A549 treated with AZD9567 at 1 μM for 4 hours (cell line): ENCODE results near the gene NAA80. TPM values are rescaled to one million over a fixed set of nuclear protein-coding genes. Genes with fewer than 3 reads are reported as not detected.

ENCODE experiments used
- total RNA-seq: library from RNA; stranded (reverse); fragments of 200-300 nt; extraction: Qiagen RNA extraction; gene quantifications from 5 replicates; pipeline ENCODE4 v1.2.3, GENCODE V29; 2022; ENCODE audit not compliant: insufficient read depth

NAA80 gene, protein sequence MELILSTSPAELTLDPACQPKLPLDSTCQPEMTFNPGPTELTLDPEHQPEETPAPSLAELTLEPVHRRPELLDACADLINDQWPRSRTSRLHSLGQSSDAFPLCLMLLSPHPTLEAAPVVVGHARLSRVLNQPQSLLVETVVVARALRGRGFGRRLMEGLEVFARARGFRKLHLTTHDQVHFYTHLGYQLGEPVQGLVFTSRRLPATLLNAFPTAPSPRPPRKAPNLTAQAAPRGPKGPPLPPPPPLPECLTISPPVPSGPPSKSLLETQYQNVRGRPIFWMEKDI
- 4.3 to 8.6 TPM (median 8.3 TPM) in 5 replicates for total RNA-seq

DNA sequence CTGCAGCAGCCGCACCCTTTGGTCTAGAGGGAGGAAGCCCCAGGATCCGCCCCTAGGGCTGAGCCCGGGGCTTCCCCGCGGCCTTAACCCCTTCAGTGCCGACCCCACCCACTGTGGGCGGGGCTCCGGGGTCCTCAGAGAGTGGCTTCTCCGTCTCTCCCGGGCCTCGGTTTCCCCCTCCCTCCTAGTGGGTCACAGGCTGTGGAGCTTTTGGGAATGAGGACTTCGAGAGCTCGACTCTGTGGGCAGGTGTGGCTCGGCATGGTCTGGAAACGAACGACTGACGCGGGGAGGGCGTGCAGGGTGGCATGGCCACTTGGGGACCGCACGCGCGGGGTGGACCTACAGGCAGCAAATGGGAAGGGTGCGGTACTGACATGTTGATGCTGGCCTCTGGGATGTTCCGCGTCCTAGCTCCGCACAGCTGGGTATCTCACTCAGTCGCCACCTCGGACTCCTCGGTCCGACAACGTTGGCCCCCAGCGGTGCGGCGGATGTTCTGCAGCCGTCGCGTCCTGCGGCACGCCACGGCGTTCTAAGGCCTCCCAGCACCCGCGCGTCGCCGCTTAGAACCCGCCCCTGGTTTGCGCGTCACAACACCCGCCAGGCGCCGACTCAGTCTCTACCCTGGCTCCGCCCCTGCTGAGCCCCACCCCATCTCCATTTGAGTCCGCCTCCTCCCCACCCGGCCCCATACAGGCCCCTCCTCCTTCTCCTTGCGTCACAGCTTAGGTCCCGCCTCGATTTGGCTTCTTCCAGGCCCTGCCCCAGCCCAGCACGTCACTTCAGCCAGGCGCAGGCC, at the start of gene NAA80, which contains the start of gene HYAL3:
NAA80 (minus strand) TSS at position 570 of the 802 bp plus-strand sequence. CDS start 1,942 bp downstream, outside the sequence.
HYAL3 (minus strand) TSS at position 570 of the 802 bp plus-strand sequence. CDS start 3,803 bp downstream, outside the sequence.

DNA sequence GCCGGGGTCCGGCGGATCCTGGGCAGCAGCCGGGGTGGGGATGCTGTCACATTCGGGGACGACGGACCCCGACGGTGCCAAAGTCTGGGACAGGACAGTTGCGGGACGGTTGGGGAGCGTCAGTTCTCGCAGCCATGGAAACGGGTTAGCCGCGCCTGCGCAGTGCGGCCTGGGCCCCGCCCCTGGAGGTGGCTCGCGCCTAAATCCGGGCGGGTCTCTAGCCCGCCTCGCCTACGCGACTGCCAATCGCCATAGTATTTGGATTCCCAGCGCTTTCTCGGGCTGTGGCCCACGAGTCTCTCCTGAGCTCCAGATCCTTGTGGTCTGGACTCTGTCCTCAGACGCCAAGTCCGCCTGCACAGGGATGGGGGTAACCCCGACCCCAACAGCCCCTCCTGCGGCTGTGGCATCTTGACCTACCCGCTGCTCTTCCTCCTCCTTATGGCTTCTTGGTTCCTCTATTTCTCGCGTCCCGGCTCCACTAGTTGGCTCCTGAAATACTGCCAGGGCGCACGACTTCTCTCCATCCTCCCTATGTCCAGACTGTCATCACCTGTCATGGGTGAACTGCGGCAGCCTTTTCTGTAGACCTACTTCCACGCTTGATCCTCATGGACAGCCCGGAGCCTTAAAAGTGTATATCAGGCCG, 46.5 kb upstream of the NAA80 start, which contains the start of gene ZMYND10:
ZMYND10 (minus strand) TSS at position 147 of the 649 bp plus-strand sequence. CDS start 153 bp downstream, outside the sequence.

DNA sequence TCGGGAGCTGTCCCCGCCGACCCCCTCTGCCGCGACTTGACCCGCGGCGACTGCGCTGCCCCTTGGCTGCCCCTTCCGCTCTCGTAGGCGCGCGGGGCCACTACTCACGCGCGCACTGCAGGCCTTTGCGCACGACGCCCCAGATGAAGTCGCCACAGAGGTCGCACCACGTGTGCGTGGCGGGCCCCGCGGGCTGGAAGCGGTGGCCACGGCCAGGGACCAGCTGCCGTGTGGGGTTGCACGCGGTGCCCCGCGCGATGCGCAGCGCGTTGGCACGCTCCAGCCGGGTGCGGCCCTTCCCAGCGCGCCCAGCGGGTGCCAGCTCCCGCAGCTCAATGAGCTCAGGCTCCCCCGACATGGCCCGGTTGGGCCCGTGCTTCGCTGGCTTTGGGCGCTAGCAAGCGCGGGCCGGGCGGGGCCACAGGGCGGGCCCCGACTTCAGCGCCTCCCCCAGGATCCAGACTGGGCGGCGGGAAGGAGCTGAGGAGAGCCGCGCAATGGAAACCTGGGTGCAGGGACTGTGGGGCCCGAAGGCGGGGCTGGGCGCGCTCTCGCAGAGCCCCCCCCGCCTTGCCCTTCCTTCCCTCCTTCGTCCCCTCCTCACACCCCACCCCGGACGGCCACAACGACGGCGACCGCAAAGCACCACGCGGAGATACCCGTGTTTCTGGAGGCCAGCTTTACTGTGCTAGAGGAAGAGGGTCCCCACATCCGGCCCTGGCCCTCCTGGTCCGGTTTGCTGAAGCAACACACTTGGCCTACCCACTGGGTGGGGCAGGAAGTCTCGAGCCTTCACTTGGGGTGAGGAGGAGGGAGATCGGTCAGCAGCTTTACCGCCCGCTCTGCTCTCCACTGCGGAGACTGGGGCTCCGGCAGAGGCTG, 41.5 kb upstream of the NAA80 start, which contains the start of gene RASSF1:
RASSF1 (minus strand) TSS at position 389 of the 882 bp plus-strand sequence; CDS start at position 358, 31 bp downstream.

DNA sequence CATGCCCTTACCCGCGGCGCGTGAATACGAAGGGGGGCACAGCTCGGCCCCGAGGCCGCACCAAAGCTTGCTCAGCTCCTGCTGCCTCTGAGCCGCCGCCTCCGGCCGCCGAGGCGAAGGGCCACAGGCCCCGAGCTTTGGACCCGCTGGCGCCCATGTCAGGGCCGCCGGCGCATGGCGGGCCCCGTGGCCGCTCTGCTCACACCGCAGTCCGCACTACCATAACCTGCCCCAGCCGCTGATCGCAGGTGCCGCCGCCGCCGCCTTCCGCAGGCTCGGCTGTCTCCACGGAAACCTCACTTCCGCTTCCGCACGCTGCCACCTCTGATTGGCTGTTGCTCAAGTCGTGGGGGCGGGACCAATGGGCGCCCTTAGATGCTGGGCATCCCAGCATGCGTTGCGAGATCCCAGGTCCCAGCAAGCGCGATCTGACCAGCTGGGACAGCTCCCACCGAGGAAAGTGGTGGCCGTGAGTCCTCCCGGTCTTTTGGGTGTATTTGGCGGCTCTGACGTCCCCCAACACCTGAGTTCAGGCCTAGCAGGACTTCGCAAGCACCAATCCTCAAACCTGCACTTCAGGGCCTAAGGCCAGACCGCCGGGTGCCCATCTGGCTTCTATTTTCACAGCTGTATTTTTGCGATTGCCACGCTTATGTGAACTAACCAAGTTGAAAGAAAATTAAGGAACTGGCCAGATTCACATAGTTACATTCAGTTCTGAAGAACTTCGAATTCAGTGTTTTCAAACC, 28.9 kb upstream of the NAA80 start, which contains the start of gene TUSC2:
TUSC2 (minus strand) TSS at position 281 of the 749 bp plus-strand sequence; CDS start at position 157, 124 bp downstream.

DNA sequence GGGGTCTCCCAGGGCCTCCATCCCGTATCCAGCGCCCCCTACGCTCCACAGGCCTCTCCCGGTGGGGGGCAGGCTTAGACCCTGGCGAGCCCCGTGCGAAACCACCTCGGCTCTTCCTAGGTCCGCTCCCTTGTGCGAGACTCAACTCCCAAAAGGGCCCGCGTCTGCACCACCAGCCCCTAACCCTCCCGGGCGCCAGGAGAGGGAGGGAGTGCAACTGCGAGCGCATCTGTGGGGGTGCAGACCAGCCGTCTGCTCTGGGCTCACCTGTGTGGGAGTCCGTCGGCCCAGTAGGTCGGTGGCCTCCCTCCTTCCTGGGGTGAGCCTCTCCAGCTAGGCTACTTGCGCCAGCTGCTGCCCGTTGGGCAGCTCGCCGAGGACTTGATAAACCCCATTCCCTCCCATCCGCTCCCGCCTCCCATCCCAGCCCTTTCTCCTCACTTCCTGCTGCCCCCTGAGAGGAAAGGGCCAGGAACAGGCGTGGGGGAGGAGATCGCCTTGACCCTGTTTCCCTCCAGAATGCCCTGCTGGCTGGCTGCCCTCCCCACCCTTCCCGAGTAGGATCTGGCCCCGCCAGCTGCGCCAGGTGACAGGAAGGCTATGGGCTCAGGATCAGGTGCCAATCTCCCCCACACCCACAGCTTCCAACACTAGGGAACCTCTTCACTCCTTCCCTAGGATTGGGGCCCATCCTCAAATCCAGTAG, 23.3 kb upstream of the NAA80 start, which contains the start of gene HYAL2:
HYAL2 (minus strand) TSS at position 360 of the 706 bp plus-strand sequence. CDS start 2,256 bp downstream, outside the sequence.

DNA sequence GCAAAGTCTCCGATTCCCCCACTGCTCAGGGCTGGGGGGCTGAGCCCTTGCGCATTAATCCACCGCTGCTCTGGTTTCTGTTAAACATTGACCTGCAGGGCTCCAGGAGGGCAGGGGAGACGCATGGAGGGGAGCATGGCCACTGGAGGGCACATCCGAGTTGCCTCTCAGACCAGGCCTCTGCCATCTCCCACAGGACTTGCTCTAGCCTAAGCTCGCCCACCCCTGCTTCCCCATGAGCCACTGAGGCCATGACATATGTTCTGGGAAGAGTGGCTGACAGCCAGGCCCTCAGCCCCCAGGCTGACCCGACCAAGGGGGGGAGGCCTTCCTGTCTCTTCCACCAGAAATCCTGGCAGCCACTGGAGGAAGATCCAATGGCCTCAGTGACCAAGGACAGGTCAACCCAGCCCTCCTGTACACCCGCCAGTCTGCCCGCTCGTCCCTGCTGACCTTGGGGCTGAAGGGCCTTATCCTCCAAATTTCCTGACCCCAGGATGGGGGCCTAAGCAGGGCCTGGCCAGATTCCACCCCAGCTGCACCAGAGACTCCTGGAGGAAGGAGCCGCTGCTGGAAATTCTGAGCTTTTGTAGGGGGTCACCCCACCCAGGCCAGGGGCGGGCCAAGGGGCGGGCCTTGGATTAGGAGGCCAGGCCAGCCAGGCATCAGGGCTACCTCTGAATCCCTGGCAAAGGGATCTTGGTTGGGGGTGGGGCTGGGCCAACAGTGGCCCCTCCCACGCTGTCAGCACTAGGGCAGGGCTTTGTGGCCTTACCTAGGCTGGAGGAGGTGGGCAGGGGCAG, 4.0 kb upstream of the NAA80 start, which contains the start of gene HYAL1:
HYAL1 (minus strand) TSS at position 562 of the 803 bp plus-strand sequence. CDS start 618 bp downstream, outside the sequence.

DNA sequence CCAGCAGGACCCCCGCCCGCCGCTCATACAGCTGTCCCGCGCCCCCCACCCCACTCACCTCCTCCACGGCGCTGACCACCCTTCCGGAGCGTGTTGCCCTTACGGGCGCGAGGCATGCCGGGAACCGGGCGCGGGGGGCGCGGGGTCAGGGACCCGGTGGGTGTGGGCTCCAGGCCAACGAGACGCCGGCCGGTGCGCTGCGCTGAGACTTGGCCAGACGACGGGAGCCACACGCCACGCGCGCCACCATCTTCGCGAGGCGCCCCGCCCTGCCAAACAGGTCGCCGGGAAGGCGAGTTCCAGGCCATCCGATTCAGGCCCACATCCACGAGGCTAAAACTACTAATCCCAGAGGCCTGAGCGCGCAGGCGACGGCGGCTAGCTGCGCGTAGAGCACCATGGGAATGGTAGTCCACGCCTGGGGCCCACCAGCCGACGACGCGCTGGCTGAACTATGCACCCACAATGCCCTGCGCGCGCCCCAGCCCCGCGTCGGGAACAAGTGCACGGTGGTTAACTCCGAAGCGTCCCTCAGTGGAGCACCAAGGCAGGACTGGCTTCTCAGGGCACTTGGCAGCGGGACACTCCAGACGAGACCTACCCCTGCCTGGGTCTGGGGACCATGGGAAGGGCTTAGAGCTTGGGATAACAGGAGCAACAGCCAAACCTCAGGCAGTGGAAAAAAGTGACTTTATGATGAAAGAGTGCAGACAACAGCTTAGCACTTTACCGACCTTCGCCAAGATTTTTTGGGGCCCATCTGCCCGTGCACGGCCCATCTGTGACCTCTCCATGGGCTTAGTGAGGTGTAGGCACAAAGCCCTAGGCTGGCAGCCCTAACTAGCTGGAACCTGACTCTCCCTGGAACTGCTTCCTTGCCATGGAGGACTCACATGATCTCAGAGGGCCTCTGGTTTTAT, 6.8 kb downstream of the NAA80 start, which contains the start of gene IFRD2:
IFRD2 (minus strand) TSS at position 271 of the 920 bp plus-strand sequence; CDS start at position 116, 155 bp downstream.

DNA sequence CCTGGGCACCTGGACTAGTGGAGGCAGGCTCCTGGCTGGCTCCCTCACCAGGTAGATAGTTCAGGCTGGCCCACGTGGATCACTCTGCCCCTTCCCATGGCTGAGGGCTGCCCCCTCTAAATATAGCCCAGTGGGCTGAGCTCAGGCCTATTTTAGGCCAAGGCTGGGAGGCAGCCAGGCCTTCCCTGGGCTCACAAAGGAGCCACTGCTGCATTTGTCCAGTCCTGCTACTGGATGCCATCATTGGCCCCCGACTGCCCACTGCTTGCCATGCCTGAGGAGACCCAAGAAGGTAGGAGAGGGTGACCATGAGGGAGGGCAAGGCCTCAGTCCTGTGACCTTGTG, 20.4 kb downstream of the NAA80 start, which contains the start of gene LSMEM2:
LSMEM2 (plus strand) TSS at position 208 of the 345 bp plus-strand sequence; CDS start at position 235, 27 bp downstream.

DNA sequence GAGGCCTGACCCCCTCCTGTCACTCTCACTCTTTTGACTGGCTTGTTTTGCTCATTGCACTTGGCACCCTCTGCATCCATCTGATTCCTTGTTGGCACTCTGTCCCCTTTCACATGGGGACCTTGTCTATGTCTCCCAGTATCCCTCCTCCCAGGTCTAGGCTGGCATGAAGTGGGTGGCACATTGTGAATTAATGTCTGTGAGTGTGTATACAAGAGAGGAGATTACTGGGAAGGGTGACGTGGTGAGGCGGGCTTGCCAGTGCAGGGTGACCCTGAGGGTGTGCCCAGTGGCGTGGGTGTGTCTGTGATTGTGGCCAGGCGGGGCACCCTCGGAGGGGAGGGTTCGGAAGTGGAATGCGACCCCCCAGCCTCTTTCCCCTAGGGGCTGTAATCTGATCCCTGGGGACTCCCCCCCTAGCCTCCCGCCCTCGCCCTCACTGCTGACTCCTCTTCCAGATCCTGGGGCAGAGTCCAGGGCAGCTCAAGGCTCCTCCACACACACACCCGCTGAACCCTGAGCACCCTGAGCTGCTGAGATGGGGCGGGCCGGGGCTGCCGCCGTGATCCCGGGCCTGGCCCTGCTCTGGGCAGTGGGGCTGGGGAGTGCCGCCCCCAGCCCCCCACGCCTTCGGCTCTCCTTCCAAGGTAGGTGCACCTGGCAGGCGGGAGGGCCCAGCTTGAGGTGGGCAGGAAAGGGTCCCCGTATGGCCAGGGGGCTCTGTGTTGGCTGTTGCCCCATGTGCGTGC, 30.3 kb downstream of the NAA80 start, which contains the start of gene SEMA3B:
SEMA3B (plus strand) TSS at position 445 of the 749 bp plus-strand sequence; CDS start at position 539, 94 bp downstream.

Other genes with a start within 250 kb of the NAA80 start
- 24.9 to 39.4 TPM (median 39.0 TPM) in 5 replicates for gene RBM5, start 210.5 kb downstream of the NAA80 start, total RNA-seq
- 9.3 to 14.6 TPM (median 13.9 TPM) in 5 replicates for gene SEMA3F, start 144.1 kb downstream of the NAA80 start, total RNA-seq
- gene GNAT1, start 107.8 kb downstream of the NAA80 start, total RNA-seq: not detected in 5 replicates
- gene SLC38A3, start 94.1 kb downstream of the NAA80 start, total RNA-seq: 0.05 to 0.09 TPM in 2 of 5 replicates, not detected in the others
- 37.0 to 49.5 TPM (median 48.2 TPM) in 5 replicates for gene GNAI2, start 63.2 kb downstream of the NAA80 start, total RNA-seq
- gene SEMA3B, start 30.3 kb downstream of the NAA80 start, total RNA-seq: 6.3 to 12.7 TPM (median 6.7 TPM) in 5 replicates
- 0.07 to 0.08 TPM (median 0.07 TPM) in 4 of 5 replicates, not detected in the other for gene LSMEM2, start 20.3 kb downstream of the NAA80 start, total RNA-seq
- gene IFRD2, start 7.0 kb downstream of the NAA80 start, total RNA-seq: 64.7 to 88.5 TPM (median 84.1 TPM) in 5 replicates
- gene HYAL3, start within 50 bp of the NAA80 start, total RNA-seq: 6.8 to 10.1 TPM (median 8.3 TPM) in 5 replicates
- gene HYAL1, start 4.2 kb upstream of the NAA80 start, total RNA-seq: 0.40 to 0.48 TPM (median 0.46 TPM) in 4 of 5 replicates, not detected in the other
- gene HYAL2, start 23.3 kb upstream of the NAA80 start, total RNA-seq: 26.8 to 33.6 TPM (median 30.4 TPM) in 5 replicates
- 19.8 to 39.8 TPM (median 36.5 TPM) in 5 replicates for gene TUSC2, start 28.8 kb upstream of the NAA80 start, total RNA-seq
- 14.4 to 22.0 TPM (median 21.2 TPM) in 5 replicates for gene RASSF1, start 41.4 kb upstream of the NAA80 start, total RNA-seq
- gene ZMYND10, start 46.3 kb upstream of the NAA80 start, total RNA-seq: 0.86 to 1.5 TPM (median 1.2 TPM) in 4 of 5 replicates, not detected in the other
- 13.4 to 15.4 TPM (median 14.4 TPM) in 5 replicates for gene NPRL2, start 51.4 kb upstream of the NAA80 start, total RNA-seq
- gene CYB561D2, start 51.5 kb upstream of the NAA80 start, total RNA-seq: 15.1 to 22.0 TPM (median 20.1 TPM) in 5 replicates
- gene TMEM115, start 60.1 kb upstream of the NAA80 start, total RNA-seq: 33.9 to 47.2 TPM (median 45.6 TPM) in 5 replicates
- 0.37 to 1.8 TPM (median 0.64 TPM) in 5 replicates for gene CACNA2D2, start 204.2 kb upstream of the NAA80 start, total RNA-seq